HuH-7 (cell line): Measurements from ENCODE around the gene KPNA3.
A peak's percentile ranks its signal among the peaks of the same experiment; 100 is the strongest.

Experiments
- DNase-seq: peaks from one replicate; pipeline ENCODE4 v3.0.0; 2011; ENCODE audit warnings: low spot score

The KPNA3 gene

GRCh38 chr13:49676581-49677298 lies 115.7 kb downstream of the KPNA3 start:
- DNase-seq: no peak

GRCh38 chr13:49670828-49671227 lies 121.7 kb downstream of the KPNA3 start:
- DNase-seq: no peak

GRCh38 chr13:49669735-49670309 lies 122.7 kb downstream of the KPNA3 start:
- DNase-seq: peak; percentile 66

DNA sequence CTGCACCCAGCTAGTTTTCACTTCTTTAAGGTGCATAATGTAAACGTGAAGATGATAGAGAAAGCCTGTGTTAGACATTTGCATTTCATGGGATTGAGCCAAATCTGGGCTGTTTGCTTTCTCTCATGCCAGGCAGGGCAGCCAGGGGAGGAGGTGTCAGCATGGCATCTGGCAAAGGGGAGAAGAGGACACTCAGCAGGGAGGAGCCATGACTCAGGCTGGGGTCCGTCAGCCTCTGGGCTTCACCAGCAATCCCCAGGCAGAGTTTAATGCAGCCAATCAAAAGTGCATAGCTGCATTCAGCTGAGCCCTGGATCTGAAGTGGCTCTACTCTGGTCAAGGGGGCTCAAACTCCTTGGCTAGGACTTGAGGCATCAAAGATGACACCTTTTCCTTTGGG lies 124.7 kb downstream of the KPNA3 start:
- no peak for DNase-seq

DNA sequence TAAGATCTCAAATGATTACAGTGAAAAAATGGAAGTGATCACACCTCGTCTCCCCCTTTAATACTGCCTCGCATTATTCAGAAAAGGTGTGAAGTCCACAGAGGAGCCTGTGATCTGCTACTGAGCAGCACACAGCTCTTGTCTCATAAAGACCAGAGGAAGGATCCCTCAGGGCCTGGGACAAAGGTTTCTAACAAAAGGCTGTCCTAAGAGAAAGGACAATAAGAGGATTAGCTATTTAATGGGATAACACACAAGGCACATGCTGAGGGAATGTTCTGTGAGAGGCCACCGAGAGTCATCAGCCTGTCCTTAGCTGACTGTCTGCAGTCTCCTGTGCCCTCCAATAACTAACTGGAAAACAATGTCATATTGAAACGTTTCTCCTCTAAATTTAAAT lies 127.9 kb downstream of the KPNA3 start:
- DNase-seq: no peak

DNA sequence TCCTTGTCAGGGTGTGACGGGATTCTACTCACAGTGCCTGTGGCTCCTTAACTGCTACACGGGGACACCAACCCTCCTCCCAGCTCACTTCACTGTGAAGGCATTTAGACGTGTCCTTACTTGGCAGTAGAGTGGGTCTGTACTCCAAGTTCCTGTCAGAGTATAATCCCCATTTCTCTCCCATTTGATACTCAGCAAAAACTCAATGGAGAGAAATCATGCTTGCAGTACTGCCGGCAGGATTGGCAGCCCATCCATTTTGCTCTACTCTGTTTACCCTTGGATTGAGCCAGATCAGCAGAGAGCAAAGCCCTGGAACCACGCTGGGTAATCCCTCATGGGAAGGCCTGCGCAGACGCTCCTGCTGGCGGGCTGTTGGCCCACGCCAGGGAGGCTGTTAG lies 135.2 kb downstream of the KPNA3 start:
- no peak for DNase-seq

DNA sequence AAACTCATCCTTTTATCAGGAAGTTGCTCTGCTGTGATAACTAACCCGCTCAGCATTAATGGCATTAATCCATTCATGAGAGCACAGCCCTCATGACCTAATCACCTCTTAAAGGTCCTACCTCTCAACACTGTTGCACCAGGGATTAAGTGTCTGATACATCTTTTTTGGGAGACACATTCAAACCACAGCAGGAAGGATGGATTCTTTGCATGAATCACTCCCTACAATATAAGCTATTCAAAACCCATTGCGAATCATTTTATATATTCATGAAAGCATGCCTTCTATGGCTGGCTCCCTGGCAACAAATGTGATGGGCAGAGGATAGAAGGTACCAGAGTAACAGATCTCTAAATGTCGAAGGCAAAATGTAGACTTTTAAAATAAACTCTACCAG lies 136.6 kb downstream of the KPNA3 start:
- DNase-seq: no peak

GRCh38 chr13:49654011-49654410 lies 138.5 kb downstream of the KPNA3 start:
- DNase-seq: no peak

DNA sequence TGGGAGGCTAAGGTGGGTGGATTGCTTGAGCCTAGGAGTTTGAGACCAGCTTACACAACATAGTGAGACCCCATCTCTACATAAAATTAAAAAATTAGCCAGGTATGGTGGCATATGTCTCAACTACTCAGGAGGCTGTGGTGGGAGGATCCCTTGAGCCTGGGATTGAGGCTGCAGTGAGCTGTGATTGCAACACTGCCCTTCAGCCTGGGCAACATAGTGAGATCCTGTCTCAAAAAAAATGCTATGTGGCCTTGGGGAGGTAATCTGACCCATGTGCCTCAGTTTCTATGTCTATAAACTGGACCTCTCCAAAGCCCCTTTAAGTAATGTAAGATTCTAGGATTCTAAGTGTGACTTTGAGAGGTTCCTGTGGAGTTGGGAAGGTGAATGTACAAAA lies 139.0 kb downstream of the KPNA3 start:
- DNase-seq: no peak

- DNase-seq: peak; percentile 64
These were observed 139.9 kb downstream of the KPNA3 start for GRCh38 chr13:49652355-49653305.

DNA sequence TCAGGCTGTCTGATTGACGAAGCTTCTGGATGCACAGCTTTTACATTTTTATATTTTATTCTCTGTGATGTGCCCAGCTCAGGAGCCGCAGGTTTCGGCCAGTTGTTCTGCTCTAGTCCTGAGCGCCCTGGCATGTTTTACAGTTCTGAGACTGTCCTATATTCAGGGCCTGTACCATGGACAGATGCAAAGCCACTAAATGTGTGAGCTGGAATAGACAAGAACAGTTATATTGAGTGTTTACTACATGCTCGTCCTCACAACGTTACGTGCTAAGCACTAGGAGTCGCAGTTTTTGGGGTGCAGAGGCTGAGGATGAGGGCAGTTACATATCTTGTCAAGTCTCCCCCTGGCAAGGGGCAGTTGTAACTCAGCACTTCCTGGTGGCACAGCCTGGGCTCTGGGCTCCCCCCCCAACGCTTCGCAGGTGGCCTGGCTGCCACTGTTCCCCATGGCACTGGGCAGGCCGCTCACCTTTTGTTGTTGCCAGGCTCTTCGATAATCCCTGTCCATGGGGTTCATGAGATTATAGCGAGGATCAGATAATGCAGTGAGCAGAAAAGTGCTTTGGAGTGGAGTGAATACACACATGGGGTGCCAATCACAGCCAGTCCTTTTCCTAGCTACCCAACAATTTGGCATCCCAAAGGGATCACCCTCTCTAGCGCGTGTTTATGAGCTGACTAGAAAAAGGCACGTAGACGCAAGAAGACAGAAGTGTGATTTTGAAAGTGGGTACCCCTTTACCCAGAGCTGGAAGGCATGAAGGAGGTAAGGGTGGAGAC lies 140.7 kb downstream of the KPNA3 start:
- DNase-seq: no peak

GRCh38 chr13:49649963-49650312 lies 142.5 kb downstream of the KPNA3 start:
- DNase-seq: no peak
